ENCODE measurements around the gene NECAB3.

Gene NECAB3

DNA sequence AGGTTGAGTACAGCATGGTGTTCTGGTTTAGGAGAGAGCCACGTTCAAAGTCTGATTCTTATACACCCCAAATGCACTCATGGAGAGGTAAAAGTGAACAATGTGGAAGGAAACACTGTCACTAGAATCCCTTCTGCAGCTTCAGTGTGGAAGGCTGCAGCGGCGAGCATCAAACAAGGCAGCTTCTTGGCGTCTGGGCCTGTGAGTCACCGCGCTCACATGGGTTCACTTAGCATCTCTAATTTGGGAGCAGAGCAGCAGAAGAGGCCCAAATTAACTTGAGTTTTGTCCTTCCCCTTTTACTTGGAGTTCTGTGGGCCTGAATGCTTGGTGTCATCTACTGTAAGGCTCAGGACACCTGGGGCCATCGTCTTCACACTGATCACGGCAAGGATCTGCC is 22.9 kb upstream of the NECAB3 start:
- DNase-seq (ENCODE audit: low spot score) = peak; percentile 39

DNA sequence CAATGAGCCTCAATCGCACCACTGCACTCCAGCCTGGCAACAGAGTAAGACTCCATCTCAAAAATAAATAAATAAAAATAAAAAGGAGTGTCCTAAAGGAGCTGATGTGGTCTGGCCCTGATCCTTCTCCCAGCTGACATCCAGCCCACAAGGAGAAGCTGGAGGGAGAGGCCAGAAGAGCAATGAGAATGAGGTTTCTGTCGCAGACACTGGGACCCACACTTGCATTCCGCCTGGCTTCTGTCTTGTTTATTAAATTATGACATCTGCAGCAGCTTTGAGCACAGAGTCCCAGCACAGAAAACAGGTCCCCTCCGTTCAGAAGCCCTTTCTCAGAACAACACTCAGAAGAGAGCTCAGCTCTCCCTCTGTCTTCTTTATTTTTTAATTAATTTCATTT is 22.2 kb upstream of the NECAB3 start:
- DNase-seq (ENCODE audit: low spot score) = no peak

DNA sequence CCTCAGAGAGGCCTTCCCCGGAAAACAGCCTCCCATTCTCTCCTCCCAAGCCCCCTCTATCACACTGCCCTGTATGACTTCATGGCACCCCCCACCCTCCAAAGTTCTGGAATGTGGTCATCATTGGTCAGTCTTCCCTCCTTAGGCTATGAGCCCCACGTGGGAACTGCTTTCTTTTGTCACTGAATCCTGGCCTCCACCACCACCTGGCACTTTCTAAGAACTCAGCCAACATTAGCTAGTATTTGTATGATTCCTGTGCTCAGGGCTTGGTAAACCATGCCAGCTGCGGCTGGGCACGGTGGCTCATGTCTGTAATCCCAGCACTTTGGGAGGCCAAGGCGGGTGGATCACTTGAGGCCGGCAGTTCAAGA is 20.4 kb upstream of the NECAB3 start:
- no peak for DNase-seq (ENCODE audit: low spot score)

DNA sequence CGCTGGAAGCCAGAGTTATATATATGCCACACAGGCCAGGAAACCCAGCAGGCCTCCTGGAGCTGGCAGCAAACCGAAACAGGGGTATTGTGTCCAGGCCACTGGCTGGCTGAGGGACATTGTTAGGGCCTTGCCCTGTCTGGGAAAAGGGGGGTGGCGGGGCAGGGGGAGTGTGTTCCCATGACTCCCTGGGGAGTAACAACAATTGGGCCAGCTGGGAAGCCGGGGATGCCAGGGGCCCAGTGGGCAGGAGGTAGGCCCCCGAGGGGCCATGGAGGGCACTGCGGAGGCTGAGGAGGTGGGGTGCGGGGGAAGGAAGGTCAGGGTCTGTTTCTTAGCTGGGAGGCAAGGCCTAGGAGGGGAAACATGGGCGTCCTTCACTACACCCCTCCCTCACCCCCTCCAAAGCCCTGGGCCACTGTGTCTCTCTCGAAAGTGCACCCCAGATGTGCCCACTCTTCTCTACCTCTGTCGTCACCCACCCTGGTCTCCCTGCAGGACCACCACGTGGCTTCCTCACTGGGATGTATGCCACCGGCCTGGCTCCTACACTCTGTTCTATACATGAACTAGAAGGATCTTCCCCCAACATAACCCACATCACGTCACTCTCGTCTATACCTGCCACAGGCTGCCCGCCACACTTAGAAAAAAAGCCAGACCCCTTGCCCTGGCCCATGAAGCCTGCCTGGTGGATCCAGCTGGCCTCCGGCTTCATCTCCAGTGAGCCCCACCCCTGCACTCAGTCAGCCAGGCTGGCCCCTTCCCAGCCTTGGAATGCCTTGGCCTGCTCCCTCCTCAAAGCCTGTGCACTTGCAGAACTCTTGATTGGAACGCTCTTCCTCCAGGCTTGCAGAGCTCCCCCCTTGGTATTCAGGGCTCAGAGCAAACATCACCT is 19.8 kb upstream of the NECAB3 start:
- no peak for DNase-seq (ENCODE audit: low spot score)

DNA sequence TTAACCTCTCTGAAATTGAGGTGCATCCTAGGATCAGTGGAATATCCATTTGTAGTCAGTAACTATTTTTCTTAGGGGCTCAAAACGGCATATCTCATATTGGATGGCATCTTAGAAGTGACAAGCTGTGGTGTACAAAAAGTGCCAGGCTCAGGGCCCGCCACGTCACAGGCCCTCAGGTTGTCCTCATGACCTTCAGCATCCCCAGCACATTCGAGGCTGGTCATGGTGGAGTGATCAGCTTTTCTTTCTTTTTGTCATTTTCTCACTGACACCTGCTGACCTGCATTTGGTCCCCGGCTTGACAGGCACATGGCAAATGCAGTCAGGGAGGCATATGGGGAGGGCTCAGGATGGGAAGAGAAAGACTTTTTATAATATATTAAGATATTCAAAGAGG is 19.1 kb upstream of the NECAB3 start:
- DNase-seq (ENCODE audit: low spot score) = no peak

DNA sequence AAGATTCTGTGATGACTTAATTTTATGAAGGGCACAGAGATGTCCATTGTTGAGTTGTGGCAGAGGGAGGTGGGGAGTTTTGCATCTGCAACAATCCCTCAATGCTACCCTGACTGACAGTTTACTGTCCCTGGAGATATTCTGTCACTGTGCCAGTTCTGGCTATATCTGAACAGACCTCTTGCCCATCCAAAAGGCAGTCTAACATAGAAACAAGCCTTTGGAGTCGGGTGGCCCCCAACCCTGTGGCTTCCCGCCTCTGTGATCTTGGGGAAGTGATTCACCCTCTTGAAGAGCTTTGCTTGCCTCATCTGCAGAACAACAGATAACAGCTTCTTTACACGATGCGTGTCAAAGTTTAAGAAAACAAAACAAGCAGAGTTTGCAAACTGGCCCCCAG is 15.7 kb upstream of the NECAB3 start:
- DNase-seq (ENCODE audit: low spot score) = no peak

DNA sequence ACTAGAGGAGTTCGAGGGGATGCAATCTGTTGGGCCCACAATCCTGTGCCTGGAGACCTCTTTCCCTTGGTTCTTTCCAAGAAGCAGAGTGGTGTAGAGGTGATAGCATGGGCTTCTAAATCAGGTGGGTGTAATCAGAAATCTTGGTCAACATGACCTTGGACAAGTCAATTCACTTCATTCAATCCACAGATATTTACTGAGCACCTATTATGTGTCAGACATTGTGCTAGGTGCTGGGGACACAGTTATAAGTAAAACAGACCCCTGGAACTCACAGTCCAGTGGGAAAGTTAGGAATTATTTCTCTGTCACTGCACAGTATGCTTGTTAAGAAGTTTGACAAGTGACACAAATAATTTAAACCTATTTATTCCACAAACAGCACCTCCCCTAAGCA is 15.3 kb upstream of the NECAB3 start:
- DNase-seq (ENCODE audit: low spot score) = no peak

DNA sequence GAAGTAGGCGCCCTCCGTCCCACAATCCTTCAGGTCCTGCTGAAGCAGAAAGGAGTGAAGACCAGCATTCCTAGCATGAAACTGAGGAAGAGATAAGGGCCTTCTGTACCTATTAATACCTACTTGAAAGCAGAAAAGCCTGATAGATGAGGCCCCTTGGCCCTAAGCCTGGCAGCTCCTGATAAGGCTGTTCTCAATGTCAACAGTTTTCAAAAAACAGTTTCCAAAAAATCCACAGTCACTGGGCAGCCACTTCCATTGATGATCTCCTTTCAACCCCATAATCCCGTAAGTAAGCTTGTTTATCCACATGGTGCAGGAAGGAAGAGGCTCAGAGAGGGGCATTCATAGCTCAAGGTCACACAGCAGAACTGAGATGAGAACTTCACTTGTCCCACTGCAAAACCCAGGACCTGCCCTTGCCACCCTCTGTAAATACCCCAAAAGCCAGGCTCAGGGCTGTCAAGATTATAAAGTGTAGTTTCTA is 14.8 kb upstream of the NECAB3 start:
- DNase-seq (ENCODE audit: low spot score) = no peak

DNA sequence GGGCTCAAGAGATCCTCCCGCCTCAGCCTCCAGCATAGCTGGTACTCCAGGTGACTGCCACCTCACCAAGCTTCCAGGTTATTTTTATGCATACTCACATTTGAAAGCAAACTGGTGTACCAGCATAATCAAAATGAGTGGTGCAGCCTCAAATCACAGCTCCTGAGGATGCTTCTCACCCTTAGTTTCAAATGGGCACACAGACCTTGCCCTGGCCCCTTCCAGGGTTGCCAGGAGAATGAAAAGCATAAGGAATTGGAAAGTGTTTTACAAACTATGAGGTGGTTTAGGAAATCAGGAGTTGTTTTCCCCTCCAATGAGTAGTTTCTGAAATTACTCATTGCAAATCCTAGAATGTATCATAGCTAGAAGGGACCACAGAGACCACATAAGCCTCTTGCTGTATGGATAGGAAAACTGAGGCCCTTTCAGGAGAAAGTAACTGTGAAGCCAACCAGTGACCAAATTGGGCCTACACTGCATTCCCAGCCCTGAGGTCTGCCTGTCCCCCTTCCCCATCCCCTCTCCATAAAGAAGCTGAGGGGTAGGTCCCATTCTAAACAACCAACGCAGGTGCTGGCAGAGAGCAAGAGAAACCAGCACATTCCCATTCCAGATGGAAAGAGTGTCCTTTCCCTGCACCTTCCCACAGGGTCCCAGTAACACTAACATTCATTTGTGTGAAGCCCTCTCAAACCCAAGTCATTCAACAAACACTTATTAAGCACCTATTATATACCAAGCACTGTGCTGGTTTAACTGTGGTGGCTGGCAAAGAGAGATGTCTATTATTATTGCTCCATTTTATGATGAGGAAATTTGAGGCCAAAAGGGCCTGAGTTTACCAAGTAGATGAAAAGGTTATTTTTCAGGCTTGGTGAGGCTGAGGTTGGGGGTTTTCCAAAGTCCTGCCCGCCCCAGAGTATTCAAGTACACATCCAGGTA is 14.0 kb upstream of the NECAB3 start:
- DNase-seq (ENCODE audit: low spot score) = no peak

DNA sequence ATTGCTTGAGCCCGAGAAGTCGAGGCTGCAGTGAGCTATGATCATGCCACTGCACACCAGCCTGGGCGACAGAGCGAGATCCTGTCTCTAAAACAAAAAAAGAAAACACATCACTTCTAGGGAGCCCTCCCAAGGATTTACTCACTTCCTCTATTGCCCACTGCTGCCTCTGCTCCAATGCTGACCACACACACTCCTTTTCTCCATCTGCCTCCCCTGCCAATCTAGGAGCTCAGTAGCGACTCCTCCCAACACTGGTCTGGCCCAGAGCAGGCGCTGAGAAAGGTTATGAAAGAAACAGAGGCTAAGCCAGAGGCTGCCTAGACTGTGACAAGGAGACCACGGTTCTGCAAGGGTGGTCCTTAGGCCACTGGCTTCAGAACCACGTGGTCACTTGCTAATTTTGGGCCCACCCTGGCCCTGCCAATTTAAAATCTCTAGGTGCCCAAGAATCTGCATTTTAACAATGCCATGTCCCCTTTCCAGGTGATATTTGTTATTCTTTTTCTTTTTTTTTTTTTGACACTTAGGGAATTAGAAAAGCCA is 13.2 kb upstream of the NECAB3 start:
- no peak for DNase-seq (ENCODE audit: low spot score)

DNA sequence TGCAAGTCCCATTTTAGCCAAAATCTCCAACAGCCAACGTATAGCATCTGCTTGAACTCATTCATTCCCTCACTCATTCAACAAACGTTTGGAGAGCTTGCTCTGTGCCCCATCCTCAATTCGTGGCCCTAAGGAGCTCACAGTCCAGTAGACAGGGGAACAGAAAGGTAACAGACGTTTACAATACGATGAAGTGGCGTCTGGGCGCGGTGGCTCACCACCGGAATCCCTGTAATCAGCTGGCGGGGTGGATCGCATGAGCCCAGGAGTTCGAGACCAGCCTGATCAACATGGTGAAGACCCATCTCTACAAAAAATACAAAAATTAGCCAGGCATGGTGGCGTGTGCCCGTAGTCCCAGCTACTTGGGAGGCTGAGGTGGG is 12.7 kb upstream of the NECAB3 start:
- no peak for DNase-seq (ENCODE audit: low spot score)

DNA sequence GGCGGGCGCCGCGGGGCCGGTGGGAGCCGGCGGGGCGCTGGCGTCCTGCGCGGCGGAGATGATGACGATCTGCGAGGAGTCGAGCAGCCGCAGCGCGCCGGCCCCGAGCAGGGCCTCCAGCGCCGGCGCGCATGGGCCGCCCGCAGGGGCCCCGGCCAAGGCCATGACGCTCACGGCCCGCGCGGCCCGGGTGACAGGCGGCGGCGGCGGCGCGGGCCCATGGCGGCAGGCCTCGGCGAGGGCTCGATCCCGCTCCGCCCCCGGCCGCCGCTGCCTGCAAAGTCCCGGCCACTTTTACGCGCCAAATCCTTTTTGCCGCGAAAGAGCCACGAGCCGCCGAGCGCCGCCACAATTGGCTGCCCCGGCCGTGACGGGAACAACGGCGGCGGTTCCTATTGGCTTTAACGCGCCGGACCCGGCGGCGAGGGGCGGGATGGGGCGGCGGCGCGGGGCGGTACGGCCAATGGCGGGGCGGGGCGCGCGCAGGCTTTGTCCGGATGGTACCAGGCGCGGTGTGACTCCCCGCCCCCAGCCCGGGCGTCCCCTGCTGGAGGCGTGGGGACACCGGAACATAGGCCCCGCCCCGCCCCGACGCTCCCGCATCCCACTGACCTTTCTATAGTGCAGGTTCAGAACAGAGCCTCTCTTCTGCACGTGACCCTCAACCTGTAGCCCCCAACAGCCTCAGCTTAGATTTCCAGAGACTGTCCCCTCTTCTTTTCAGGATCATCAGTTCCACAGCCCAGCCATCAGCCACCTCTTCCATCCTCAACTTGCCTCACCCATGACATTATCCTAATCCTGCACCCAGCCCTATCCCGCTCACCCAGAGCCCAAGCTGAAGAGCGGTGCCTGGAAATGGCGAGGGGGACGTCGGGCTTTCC is 12.1 kb upstream of the NECAB3 start, which contains the start of gene E2F1:
TSS of gene E2F1 (minus strand) at position 286 of the 884 bp plus-strand sequence. CDS start at position 165, 121 bp downstream.
- peak; percentile 99 for DNase-seq (ENCODE audit: low spot score)

DNA sequence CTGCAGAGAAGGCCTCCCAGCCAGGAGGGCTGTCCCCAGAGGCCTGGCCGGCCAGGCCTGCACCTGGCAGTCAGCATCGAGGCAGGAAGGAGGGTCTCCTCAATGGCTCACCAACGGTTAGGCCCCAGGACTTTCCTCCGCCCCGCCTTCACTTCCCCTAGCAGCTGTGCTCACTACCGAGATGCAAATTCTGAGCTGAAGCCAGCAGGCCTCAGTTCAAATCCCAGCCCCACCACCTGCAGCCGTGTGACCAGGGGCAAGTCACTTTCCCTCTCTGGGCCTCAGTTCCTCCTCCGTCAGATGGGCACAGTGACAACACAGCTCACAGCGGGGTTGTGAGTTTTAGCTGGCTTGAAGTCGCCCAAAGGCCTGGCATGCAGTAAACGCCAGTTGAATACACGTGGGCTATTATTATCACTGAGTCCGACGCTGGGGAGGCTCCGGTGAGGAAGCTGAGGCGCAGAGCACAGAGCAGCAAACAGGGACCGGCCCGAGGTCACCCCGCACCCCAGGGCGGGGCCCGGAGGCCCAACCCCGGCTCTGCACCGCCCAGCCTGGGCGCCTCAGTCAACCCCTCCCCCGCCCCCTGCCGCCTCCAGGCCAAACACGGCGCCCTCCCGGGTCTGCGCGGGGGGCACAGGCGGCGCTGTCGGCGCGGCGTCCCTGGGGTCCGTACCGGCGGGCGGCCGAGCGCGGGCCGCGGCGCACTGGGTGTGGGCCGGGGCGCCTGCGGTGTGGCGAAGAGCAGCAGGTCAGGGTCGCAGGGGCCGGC is 11.3 kb upstream of the NECAB3 start:
- DNase-seq (ENCODE audit: low spot score) = peak; percentile 43

DNA sequence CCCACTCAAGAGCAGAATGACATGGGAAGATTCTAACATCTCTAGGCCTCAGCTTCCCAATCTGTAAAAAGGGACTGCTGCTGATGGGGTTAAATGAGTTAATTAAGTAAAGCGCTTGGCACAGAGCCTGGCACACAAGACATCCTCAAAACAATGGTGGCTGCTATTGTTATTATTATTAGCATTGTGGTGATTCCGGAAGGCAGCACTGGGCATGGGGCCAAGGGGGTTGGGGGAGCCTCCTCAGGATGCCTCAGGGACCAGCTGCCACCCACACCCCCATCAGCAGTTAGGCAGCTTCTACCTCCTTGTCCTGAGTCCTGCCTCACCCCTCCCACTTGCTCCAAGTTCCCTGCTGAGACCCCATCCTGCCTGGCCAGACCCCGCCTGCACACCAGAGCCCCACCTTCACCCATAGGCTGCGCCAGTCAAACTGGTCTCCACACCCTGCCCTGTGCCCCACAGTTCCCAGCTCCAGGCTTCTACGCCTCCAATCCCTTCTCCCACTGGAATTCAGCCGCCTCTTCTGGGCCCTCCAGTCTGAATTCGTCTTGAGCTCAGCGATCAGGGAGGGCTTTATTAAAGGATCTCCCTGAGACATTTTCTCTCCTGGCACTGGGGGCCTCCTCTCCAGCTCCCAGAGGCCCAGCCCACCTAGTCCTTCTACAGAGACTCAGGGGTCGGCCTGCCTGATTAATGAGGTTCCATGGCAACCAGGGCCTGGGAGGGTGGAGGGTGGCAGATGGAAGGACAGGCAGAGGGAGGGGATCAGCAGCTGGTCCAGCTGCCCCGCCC is 10.5 kb upstream of the NECAB3 start:
- no peak for DNase-seq (ENCODE audit: low spot score)

DNA sequence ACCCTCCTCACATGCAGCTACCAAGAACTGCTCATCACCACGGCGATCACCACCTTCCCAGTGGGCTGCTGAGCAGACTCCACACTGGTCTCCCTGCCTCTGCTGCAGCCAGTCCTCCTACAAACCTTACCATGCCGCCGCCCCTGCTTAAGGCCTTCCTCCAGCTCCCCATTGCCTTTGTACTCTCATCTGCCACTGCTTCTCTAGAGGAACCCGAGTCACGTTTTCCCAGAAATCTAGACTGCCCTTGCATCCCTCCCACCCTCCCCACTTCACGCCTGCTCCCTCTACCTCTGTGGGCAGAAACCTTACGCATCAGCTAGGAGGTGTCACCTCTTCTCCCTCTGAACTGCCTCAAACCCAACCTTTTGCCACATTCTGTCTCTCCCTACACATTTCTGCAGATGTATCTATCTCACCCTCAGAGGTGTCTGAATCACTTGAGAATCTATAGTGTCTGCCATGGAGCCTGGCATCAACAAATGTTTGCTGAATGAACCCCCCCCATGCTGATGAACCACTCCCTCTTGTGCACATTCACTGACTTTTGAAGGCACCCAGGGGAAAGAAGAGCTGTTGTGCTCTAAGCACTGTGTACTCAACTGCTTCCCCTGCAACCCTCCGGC is 7.6 kb upstream of the NECAB3 start:
- DNase-seq (ENCODE audit: low spot score) = no peak

DNA sequence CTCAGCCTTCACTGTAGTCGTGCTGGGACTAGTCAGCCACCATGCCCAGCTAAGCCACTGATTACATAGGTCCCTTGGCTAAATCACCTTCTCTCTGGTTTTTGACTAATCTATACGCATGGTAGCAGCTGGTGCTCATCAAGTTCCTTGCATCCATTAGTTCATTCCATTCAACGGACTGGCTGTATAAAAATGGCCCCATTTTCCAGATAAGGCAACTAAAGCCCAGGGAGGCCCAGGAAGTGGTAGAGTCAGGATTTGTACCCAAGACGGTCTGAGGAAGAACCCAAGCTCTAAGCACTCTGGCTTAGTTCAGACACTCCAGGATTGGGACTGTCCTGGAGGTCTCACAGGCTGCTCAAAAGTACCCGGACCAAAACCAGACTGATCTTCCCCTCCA is 7.1 kb upstream of the NECAB3 start:
- DNase-seq (ENCODE audit: low spot score) = no peak

DNA sequence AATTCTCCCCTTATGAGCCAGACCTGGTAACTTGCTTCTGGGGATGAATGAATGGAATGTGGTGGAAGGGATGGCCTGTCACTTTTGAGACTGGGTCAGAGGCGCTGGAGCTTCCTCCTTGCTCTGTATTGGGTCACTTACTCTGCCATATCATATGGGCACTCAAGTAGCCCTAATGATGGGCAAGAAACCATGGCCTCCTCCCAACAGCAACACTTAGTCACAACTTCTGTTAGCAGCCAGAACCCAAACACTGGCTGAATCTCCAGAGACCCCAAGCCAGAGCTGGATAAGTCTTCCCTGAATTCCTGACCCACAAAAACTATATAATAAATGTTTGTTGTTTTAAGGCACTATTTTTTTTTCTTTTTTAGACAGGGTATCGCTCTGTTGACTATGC is 6.5 kb upstream of the NECAB3 start:
- peak; percentile 71 for DNase-seq (ENCODE audit: low spot score)

DNA sequence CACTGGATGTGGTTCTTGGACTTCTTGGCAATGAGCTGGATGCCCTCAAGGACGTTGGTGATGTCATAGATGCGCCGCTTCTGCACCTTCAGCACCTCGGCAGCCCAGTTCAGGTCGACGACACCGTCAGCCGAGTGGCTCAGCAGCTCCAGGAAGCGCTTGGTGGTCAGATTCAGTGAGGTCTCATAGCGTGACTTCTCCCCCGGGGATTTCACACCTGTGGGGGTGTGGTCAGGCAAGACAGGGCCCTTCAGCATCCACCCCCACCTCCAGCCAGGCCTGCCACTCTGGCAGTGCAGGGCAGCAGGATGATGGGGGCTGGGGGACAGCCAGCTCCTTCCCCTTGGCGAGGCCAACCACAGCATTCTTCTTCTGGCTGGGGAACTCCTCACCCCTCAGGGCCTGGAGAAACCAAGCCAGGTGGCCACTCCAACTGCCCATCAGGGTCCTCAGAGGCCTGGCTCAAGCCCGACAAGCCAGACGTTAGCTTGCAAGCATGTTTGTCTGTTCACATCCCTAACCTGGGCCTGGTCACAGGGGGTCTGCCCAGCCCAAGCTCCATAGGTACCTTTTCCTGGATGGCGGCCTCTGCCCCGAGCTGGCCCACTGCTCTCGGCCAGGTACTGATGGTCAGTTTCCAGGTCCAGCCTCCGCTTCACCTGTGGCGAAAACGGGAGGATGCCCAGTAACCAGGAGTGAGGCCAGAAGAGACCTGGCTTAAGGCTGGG is 5.7 kb upstream of the NECAB3 start:
- no peak for DNase-seq (ENCODE audit: low spot score)
